ENCODE results near the gene MIA2.

- TF ChIP-seq CTCF (IDR thresholded peaks at IDR 0.05) = no peak
- no peak for TF ChIP-seq POLR2A (IDR thresholded peaks at IDR 0.05)
- no peak for TF ChIP-seq EP300 (IDR thresholded peaks at IDR 0.05)
Observed at GRCh38 chr14:39217214-39217879, 16.4 kb upstream of the MIA2 start.

Measured in ovary (tissue), 3 donors.